ENCODE data around the gene TNRC18.
"Not testable (repeated sequence)": the region's sequence is repeated elsewhere in the genome, so short reads cannot be mapped to it uniquely, and the experiment has no call there.

The TNRC18 gene

GRCh38 chr7:5266191-5267028 lies 157.2 kb downstream of the TNRC18 start:
- no peak overlapping the region for H3K9ac ChIP-seq
- TF ChIP-seq, protein P1, sequence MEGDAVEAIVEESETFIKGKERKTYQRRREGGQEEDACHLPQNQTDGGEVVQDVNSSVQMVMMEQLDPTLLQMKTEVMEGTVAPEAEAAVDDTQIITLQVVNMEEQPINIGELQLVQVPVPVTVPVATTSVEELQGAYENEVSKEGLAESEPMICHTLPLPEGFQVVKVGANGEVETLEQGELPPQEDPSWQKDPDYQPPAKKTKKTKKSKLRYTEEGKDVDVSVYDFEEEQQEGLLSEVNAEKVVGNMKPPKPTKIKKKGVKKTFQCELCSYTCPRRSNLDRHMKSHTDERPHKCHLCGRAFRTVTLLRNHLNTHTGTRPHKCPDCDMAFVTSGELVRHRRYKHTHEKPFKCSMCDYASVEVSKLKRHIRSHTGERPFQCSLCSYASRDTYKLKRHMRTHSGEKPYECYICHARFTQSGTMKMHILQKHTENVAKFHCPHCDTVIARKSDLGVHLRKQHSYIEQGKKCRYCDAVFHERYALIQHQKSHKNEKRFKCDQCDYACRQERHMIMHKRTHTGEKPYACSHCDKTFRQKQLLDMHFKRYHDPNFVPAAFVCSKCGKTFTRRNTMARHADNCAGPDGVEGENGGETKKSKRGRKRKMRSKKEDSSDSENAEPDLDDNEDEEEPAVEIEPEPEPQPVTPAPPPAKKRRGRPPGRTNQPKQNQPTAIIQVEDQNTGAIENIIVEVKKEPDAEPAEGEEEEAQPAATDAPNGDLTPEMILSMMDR (conservative IDR thresholded peaks at IDR 0.05; ENCODE audit: low read depth, low read length), result no peak
- no peaks in the 10 kb centered on the region for H3K36me3 ChIP-seq (ENCODE audit: insufficient read depth)
- peaks cover 11% of the 10 kb centered on the region; the same call in 1 of the 2 replicates for H3K27me3 ChIP-seq (ENCODE audit: insufficient read depth, low read depth)
- no peaks in the 10 kb centered on the region for H4K20me1 ChIP-seq (ENCODE audit: insufficient read depth)
- H3K79me2 ChIP-seq (ENCODE audit: insufficient read depth, low read depth), result no peaks in the 10 kb centered on the region
- no peaks in the 10 kb centered on the region for H3K4me1 ChIP-seq (ENCODE audit: low read depth, poor library complexity, severe bottlenecking)
- H2AFZ ChIP-seq (ENCODE audit: low read depth), result no peak overlapping the region
- no peak overlapping the region for H3K4me2 ChIP-seq
- H3K27ac ChIP-seq, result no peak overlapping the region
- H3K4me3 ChIP-seq (IDR thresholded peaks at IDR 0.05; ENCODE audit: insufficient read depth, low read depth, low read length), result no peak overlapping the region

DNA sequence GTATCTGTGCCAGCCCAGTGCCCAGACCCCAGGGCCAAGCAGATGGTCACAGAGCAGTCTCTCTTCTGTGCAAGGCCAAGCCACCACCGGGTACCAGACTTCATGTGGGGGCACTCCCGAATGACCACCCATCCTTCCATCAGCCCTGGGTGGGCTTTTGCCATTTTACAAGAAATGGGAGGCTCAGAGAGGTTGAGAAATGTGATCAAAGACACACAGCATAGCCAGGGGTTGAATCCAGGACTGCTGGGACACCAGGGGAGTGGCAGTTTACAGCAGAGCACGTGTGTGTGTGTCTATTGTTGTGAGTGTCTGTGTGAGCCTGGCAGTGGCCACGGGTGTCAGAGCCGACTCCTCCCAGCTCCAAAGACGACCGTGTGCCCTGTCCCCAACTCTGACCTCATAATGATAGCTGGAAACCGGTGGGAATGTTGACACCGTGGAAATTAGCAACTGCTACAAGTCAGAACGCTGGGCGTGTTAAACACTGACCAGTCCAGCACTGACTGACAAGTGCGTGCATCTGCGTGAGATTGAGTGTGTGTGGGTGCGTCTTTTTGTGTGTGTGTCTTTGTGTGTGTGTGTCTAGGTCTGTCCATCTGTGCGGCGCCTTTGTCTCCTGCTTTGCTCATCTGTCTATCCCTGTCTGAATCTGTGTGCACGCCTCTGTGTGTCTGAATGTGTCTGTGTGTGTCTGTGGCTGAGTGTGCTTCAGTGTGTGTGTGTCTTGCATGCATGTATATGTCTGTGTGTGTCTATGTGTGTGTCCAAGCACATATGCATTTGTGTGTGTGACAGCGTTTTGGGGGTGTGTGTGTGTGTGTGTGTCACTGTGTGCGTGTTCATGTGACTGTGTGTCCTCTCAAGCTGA lies 158.1 kb downstream of the TNRC18 start:
- H3K36me3 ChIP-seq (ENCODE audit: insufficient read depth), result no peaks in the 10 kb centered on the region
- TF ChIP-seq, protein P1 (conservative IDR thresholded peaks at IDR 0.05; ENCODE audit: low read depth, low read length), result no peak
- no peak overlapping the region for H3K4me2 ChIP-seq
- H3K9ac ChIP-seq, result no peak overlapping the region
- no peaks in the 10 kb centered on the region for H3K79me2 ChIP-seq (ENCODE audit: insufficient read depth, low read depth)
- no peaks in the 10 kb centered on the region for H4K20me1 ChIP-seq (ENCODE audit: insufficient read depth)
- no peaks in the 10 kb centered on the region for H3K4me1 ChIP-seq (ENCODE audit: low read depth, poor library complexity, severe bottlenecking)
- H3K27me3 ChIP-seq (ENCODE audit: insufficient read depth, low read depth), result peaks cover 10% of the 10 kb centered on the region; the same call in 1 of the 2 replicates
- no peak overlapping the region for H3K27ac ChIP-seq
- H2AFZ ChIP-seq (ENCODE audit: low read depth), result no peak overlapping the region
- H3K4me3 ChIP-seq (IDR thresholded peaks at IDR 0.05; ENCODE audit: insufficient read depth, low read depth, low read length), result no peak overlapping the region

GRCh38 chr7:5263066-5263465 lies 160.6 kb downstream of the TNRC18 start:
- H2AFZ ChIP-seq (ENCODE audit: low read depth); H3K4me1 ChIP-seq (ENCODE audit: low read depth, poor library complexity, severe bottlenecking); H3K27ac ChIP-seq; H3K79me2 ChIP-seq (ENCODE audit: insufficient read depth, low read depth); H3K4me2 ChIP-seq; H3K36me3 ChIP-seq (ENCODE audit: insufficient read depth); H3K27me3 ChIP-seq (ENCODE audit: insufficient read depth, low read depth); H3K9ac ChIP-seq; H4K20me1 ChIP-seq (ENCODE audit: insufficient read depth); H3K4me3 ChIP-seq (IDR thresholded peaks at IDR 0.05; ENCODE audit: insufficient read depth, low read depth, low read length): not testable (repeated sequence)

DNA sequence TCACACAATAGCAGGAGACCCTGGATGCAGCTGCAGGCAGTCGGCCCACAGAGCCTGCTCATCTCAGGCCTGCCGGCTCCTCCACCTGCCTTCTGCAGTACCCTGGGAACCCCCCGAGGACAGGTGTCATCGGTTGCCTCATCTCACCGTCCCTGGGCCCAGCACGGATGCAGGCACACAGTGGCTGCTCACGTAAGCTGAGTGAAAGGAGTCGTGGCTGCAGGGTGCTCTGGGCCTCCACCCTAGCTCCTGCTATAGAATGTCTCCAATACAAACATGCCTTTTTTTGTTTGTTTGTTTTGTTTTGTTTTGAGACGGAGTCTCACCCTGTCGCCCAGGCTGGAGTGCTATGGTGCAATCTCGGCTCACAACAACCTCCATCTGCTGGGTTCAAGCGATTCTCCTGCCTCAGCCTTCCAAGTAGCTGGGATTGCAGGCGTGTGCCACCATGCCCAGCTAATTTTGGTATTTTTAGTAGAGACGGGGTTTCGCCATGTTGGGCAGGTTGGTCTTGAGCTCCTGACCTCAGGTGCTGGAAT lies 163.0 kb downstream of the TNRC18 start:
- not testable (repeated sequence) for H4K20me1 ChIP-seq (ENCODE audit: insufficient read depth); H3K9ac ChIP-seq; H3K4me1 ChIP-seq (ENCODE audit: low read depth, poor library complexity, severe bottlenecking); H3K4me3 ChIP-seq (IDR thresholded peaks at IDR 0.05; ENCODE audit: insufficient read depth, low read depth, low read length); H2AFZ ChIP-seq (ENCODE audit: low read depth); H3K36me3 ChIP-seq (ENCODE audit: insufficient read depth); H3K79me2 ChIP-seq (ENCODE audit: insufficient read depth, low read depth); H3K4me2 ChIP-seq; H3K27me3 ChIP-seq (ENCODE audit: insufficient read depth, low read depth); H3K27ac ChIP-seq

Measured in KMS-11 (cell line).